CD4-positive, CD25-positive, alpha-beta regulatory T cell (primary cell): ENCODE data around the gene HDAC4. TPM values are rescaled to one million over a fixed set of nuclear protein-coding genes. Genes with fewer than 3 reads are reported as not detected.

Source experiments
- ATAC-seq, 2 donors: fragments of 150-1000 bp; cut with Tn5 transposase; one replicate each; pipeline ENCODE4 v1.10.0; 2021; ENCODE audit warnings: low read depth in 2 of 2, moderate number of reproducible peaks in 2 of 2, moderate library complexity in 1 of 2
- DNase-seq, 3 donors: peaks; one replicate each; pipeline versions ENCODE4 v3.0.0 to v3.0.0-alpha.2; 2012 to 2022; ENCODE audit warnings: mixed read lengths in 1 of 3
- H3K27ac ChIP-seq: one replicate; pipeline ENCODE4 v1.7.0; 2013; ENCODE audit warnings: mild to moderate bottlenecking, low read length; ENCODE audit not compliant: insufficient read depth, poor library complexity, severe bottlenecking
- H3K27me3 ChIP-seq: one replicate; pipeline ENCODE4 v1.7.0; 2013; ENCODE audit warnings: low read length; ENCODE audit not compliant: control insufficient read depth, insufficient read depth
- H3K36me3 ChIP-seq: one replicate; pipeline ENCODE4 v1.7.0; 2013; ENCODE audit warnings: mild to moderate bottlenecking, low read length, moderate library complexity; ENCODE audit not compliant: control insufficient read depth, insufficient read depth
- H3K4me1 ChIP-seq: 2 replicates; pipeline ENCODE4 v1.7.0; 2013; ENCODE audit warnings: mild to moderate bottlenecking, low read length; ENCODE audit not compliant: insufficient read depth, control insufficient read depth, poor library complexity, severe bottlenecking
- H3K4me3 ChIP-seq: one replicate; pipeline ENCODE4 v1.7.0; 2013; ENCODE audit warnings: low read depth, mild to moderate bottlenecking, low read length, moderate library complexity
- H3K9me3 ChIP-seq, 2 experiments: 1 replicate in 1 of 2; 2 replicates in 1 of 2; pipeline ENCODE4 v1.7.0; 2013; ENCODE audit warnings: low read length in 2 of 2, mild to moderate bottlenecking in 1 of 2, moderate library complexity in 1 of 2; ENCODE audit not compliant: control insufficient read depth in 2 of 2
- H3K27ac Mint-ChIP-seq, 3 donors: one replicate each; pipeline ENCODE4 v1.8.0; 2020 to 2022; ENCODE audit warnings: mild to moderate bottlenecking in 3 of 3, mixed read lengths in 3 of 3, moderate library complexity in 2 of 3
- H3K27me3 Mint-ChIP-seq: one replicate; pipeline ENCODE4 v1.8.0; 2022; ENCODE audit warnings: mild to moderate bottlenecking, mixed read lengths
- H3K36me3 Mint-ChIP-seq: one replicate; pipeline ENCODE4 v1.8.0; 2020; ENCODE audit warnings: mixed read lengths
- H3K4me1 Mint-ChIP-seq, 4 donors: one replicate each; pipeline ENCODE4 v1.8.0; 2020 to 2022; ENCODE audit warnings: mixed read lengths in 4 of 4, mild to moderate bottlenecking in 1 of 4
- H3K4me3 Mint-ChIP-seq, 4 donors: one replicate each; pipeline ENCODE4 v1.8.0; 2020 to 2022; ENCODE audit warnings: mild to moderate bottlenecking in 4 of 4, mixed read lengths in 4 of 4, moderate library complexity in 3 of 4
- H3K9me3 Mint-ChIP-seq, 7 donors: one replicate each; pipeline ENCODE4 v1.8.0; 2020 to 2022; ENCODE audit warnings: mixed read lengths in 7 of 7, mild to moderate bottlenecking in 3 of 7, moderate library complexity in 2 of 7
- polyA plus RNA-seq, 4 donors: library from polyadenylated mRNA; unstranded; fragments of 300-500 nt; fragmentation: Illumina TruSeq; gene quantifications; one replicate each; pipeline ENCODE4 v1.2.3, GENCODE V29; 2021
- total RNA-seq: library from RNA; stranded (reverse); gene quantifications from one replicate; pipeline ENCODE4 v1.2.3, GENCODE V29; 2022

HDAC4 gene
- total and polyA plus RNA-seq, 5 donors from 2014 or later: 6.5 to 118 (median 8.6) TPM

DNA sequence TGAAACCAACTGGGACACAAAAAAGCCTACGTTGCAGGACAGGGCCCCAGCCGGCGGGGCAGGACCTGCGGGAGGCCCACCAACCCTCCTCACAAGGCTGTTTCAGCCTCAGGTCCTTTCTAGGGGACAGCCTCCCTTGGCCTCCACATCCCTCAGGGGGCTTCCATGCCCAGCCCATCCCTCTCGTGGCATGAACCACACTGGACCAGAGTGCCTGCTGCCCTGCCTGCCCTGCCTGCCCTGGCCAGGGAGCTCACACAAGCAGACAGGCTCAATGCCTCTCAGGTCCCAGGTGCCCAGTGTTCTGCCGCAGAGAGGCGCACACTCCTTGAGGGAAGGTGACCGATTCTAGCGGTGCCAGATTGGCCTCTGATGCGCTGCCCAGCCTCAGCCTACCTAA lies 57.4 kb downstream of the HDAC4 start:
- H3K27me3 ChIP-seq: no peaks in the 10 kb centered on the region

DNA sequence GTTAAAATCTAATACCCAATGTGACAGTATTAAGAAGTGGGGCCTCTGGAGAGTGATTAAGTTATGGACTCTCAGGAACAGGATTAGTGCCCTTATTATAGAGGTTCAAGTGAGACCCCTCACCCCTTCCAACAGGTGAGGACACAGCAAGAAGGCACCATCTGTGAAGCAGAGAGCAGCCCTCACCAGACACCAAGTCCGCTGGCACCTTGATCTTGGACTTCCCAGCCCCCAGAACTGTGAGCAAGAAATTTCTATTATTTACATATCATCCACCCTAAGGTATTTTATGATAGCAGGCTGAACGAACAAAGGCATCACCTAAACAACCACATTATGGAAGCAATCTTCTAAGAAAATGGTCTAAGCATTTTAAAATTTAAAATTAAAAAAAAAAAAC lies 59.0 kb downstream of the HDAC4 start:
- Histone ChIP-seq H3K9me3 (no peaks in the 10 kb centered on the region), H3K27me3 (no peaks in the 10 kb centered on the region), H3K36me3 (no peaks in the 10 kb centered on the region), H3K4me1 (peaks cover 19% of the 10 kb centered on the region), H3K4me3 (no peak overlapping the region), H3K27ac (no peak overlapping the region)
- ATAC-seq (no peak), DNase-seq (no peak)
- H3K4me1 Mint-ChIP-seq: peaks cover 18 to 43% (median 36%) of the 10 kb centered on the region in 4 donors
- no peaks in the 10 kb centered on the region for H3K27me3 Mint-ChIP-seq
- H3K9me3 Mint-ChIP-seq: peaks cover 0 to 2% (median 0%) of the 10 kb centered on the region in 7 donors
- H3K36me3 Mint-ChIP-seq: peaks cover 28% of the 10 kb centered on the region
- H3K4me3 Mint-ChIP-seq: no peak overlapping the region
- H3K27ac Mint-ChIP-seq: peak overlapping the region in 1 of 3 donors; percentile 8

More for the DNA sequence above, 57.4 kb downstream of the HDAC4 start:
- H3K27me3 Mint-ChIP-seq: no peaks in the 10 kb centered on the region
- peaks cover 21% of the 10 kb centered on the region for H3K36me3 Mint-ChIP-seq
- Histone ChIP-seq H3K4me1 (peaks cover 19% of the 10 kb centered on the region), H3K9me3 (no peaks in the 10 kb centered on the region), H3K36me3 (no peaks in the 10 kb centered on the region), H3K27ac (no peak overlapping the region), H3K4me3 (no peak overlapping the region)
- peaks cover 0 to 2% (median 0%) of the 10 kb centered on the region in 7 donors for H3K9me3 Mint-ChIP-seq
- H3K27ac Mint-ChIP-seq: no peak overlapping the region
- peaks cover 18 to 34% (median 31%) of the 10 kb centered on the region in 4 donors for H3K4me1 Mint-ChIP-seq
- H3K4me3 Mint-ChIP-seq: no peak overlapping the region
- ATAC-seq: no peak
- DNase-seq: no peak

DNA sequence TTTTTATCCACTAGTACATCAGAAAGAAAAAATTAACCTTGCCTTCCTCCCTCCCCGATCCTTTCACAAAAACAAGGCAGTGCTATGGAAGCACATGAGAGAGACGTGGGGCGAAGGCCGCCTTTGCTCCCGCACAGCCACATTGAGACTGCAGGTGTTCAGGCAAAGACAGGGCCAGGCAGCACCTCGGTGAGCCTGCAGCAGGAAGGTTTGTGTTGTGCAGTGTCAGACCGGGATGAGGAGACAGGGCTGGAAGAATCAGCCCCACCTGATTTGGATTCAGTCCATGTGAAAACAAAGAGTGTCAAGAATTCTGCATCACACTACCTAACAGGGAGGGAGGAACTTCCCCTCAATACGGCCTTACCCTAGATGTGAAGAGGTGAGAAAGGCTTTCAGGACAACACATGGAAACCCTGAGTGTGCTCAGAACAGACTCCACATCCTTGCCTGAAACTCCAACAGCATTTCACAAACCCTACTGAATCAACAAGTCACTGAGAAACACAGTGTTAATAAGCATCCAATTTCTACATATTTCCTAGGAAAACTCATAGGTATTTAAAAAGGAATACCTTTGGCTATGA lies 59.6 kb downstream of the HDAC4 start:
- Histone ChIP-seq H3K4me3 (no peak overlapping the region), H3K9me3 (no peaks in the 10 kb centered on the region), H3K4me1 (peaks cover 16% of the 10 kb centered on the region), H3K27ac (no peak overlapping the region), H3K27me3 (no peaks in the 10 kb centered on the region), H3K36me3 (no peaks in the 10 kb centered on the region)
- no peak for ATAC-seq
- Mint-ChIP-seq H3K27me3 (no peaks in the 10 kb centered on the region), H3K4me1 (peaks cover 18 to 45% (median 38%) of the 10 kb centered on the region in 4 donors), H3K4me3 (no peak overlapping the region), H3K36me3 (peaks cover 34% of the 10 kb centered on the region), H3K9me3 (peaks cover 0 to 2% (median 0%) of the 10 kb centered on the region in 7 donors), H3K27ac (peak overlapping the region; percentile 8 to 83 (median 68))
- DNase-seq: no peak

DNA sequence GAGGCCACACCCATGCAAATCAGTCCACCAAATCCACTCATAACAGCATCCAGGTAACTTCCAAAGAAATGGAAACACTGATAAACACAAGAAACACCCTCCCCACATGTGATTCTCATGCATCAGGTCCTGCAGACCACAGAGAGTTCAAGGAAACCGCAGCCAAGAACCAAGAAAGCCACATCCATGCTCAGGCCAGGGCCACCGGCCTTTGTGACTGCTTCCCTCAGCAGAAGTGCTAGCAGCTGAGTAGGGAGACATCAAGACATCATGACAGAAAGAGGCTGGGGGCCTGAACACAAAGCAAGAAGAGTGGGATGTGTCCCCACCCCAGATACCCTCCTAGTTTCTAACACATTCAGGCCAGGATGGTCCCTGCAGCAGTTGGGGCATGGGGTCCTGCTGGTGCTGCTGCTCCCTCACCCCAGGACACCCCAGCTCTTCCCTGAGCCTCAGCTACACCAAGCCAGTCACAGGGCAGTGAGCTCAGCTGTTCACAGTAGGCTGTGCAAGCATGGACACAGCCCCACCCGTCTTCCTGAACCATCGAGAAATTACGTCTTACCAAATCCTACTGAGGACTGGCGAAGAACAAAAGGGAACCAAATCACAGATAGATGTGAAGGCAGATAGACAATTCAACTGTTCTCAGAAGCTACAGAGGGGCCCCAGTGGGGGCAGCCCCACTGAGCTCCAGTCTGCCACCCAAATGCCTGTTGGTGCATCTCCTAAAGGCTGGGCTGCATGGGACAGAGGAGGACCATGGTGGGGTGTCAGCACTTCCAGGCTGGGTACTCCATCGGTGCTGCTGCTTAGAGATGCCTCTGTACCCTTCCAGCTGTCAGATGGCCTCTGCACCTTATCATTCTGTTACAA lies 60.9 kb downstream of the HDAC4 start:
- Mint-ChIP-seq H3K36me3 (peaks cover 37% of the 10 kb centered on the region), H3K4me3 (peak overlapping the region in 1 of 4 donors; percentile 24), H3K9me3 (peaks cover 0 to 2% (median 0%) of the 10 kb centered on the region in 7 donors), H3K27me3 (no peaks in the 10 kb centered on the region), H3K4me1 (peaks cover 18 to 50% (median 43%) of the 10 kb centered on the region in 4 donors), H3K27ac (peak overlapping the region in 2 of 3 donors; percentile 30 to 31)
- DNase-seq: peak in 1 of 3 donors; percentile 28
- H3K4me1 ChIP-seq: peaks cover 12% of the 10 kb centered on the region
- no peaks in the 10 kb centered on the region for H3K36me3 ChIP-seq
- H3K27ac ChIP-seq: no peak overlapping the region
- no peaks in the 10 kb centered on the region for H3K9me3 ChIP-seq
- H3K27me3 ChIP-seq: no peaks in the 10 kb centered on the region
- no peak overlapping the region for H3K4me3 ChIP-seq
- ATAC-seq: no peak

DNA sequence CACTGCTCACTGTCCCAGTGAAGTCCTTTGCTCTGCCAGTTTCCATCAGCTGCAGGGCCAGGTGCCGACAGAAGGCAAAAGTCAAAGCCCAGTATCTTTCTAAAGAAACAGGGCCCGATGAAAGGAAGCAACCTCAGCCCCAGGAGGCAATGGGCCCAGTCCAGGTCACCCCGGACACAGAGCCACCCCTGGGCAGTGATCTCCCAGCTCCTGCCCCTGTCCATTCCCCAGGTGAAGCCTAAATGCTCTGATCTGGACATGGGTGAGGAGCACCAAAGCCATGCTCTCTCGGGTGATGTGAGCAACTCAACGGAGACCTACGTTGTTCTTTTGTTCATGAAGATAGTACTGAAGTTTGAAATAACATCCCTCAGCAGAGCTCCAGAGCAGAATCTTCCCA lies 61.6 kb downstream of the HDAC4 start:
- peak overlapping the region in 2 of 3 donors; percentile 30 to 44 for H3K27ac Mint-ChIP-seq
- no peak for DNase-seq
- H3K27me3 Mint-ChIP-seq: no peaks in the 10 kb centered on the region
- ATAC-seq: no peak
- no peak overlapping the region for H3K4me3 ChIP-seq
- no peaks in the 10 kb centered on the region for H3K36me3 ChIP-seq
- H3K27ac ChIP-seq: no peak overlapping the region
- H3K4me1 ChIP-seq: peaks cover 12% of the 10 kb centered on the region
- H3K9me3 ChIP-seq: no peaks in the 10 kb centered on the region
- no peak overlapping the region for H3K4me3 Mint-ChIP-seq
- peaks cover 0 to 2% (median 0%) of the 10 kb centered on the region in 7 donors for H3K9me3 Mint-ChIP-seq
- no peaks in the 10 kb centered on the region for H3K27me3 ChIP-seq
- peaks cover 18 to 50% (median 41%) of the 10 kb centered on the region in 4 donors for H3K4me1 Mint-ChIP-seq
- peaks cover 30% of the 10 kb centered on the region for H3K36me3 Mint-ChIP-seq

DNA sequence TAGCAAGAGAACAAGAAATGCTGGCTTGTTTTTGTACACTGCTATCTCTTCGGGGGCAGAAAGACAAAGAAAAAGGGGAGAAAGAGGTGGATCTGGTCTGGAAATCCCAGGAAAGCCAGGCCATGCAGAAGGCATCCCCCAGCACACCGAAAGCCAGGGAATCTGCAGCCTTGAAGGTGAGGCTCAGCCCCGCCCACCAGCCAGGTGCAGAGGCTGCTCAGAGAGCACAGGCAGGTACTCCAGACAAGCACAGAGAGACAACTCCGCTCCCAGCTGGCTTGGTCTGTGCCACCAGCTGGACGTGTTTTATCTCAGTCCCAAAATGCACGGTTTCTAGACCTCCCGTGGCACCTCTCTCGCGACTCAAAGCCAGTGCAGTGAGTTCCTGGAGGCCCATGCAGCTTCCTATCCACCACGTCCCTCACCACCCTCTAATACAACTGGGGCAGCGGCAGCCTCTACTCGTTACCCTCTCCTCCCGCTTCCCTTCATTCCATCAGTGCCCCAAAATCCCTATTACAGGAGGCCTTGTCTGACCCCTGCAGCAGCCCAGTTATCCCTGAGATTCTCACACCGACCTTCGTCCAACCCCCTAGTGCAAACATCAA lies 62.8 kb downstream of the HDAC4 start:
- no peak for ATAC-seq
- H3K36me3 Mint-ChIP-seq: peaks cover 25% of the 10 kb centered on the region
- no peaks in the 10 kb centered on the region for H3K27me3 Mint-ChIP-seq
- H3K4me1 Mint-ChIP-seq: peaks cover 18 to 50% (median 40%) of the 10 kb centered on the region in 4 donors
- peak overlapping the region in 1 of 3 donors; percentile 35 for H3K27ac Mint-ChIP-seq
- peak overlapping the region in 2 of 4 donors; percentile 18 to 74 for H3K4me3 Mint-ChIP-seq
- no peak for DNase-seq
- no peak overlapping the region for H3K27ac ChIP-seq
- H3K9me3 ChIP-seq: no peaks in the 10 kb centered on the region
- H3K36me3 ChIP-seq: no peaks in the 10 kb centered on the region
- H3K9me3 Mint-ChIP-seq: no peaks in the 10 kb centered on the region
- peaks cover 12% of the 10 kb centered on the region for H3K4me1 ChIP-seq
- no peaks in the 10 kb centered on the region for H3K27me3 ChIP-seq
- H3K4me3 ChIP-seq: no peak overlapping the region

DNA sequence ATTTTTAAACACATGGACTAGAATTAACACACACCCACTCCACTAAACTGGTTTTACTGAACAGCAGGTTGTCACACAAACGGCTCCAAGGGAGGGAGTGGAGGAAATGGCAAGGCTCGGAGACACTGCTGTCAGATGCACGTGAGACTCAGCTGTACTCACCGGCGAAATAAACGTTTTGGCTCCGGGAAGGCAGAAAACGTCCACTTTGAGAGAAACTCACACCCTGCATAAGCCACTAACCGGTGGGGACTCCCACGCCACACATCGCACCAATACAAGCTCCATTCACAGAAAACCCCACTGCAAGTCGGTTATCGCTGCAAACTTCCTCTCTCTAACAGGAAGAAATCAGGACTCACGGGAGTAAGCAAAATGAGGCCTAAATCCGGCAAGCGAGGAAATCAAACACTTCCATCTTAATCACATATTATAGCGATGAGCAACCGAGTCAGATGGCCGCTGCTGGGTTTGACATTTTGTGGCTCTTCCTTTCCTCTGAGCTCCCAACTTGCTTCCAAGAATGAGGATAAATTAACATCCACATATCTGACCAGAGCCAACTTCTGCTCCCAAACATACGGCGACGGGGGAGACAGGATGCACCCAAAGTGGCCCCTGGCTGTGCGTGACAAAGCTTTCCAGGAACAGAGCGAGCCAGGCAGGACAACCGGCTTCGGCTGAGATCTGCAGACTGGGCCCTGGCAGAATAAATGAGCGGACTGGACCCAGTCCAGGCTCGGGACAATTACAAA lies 63.5 kb downstream of the HDAC4 start:
- H3K4me3 ChIP-seq: no peak overlapping the region
- H3K4me3 Mint-ChIP-seq: peak overlapping the region in 1 of 4 donors; percentile 18
- H3K9me3 ChIP-seq: no peaks in the 10 kb centered on the region
- ATAC-seq: no peak
- no peaks in the 10 kb centered on the region for H3K36me3 ChIP-seq
- peaks cover 24% of the 10 kb centered on the region for H3K36me3 Mint-ChIP-seq
- peak overlapping the region in 2 of 3 donors; percentile 48 to 67 for H3K27ac Mint-ChIP-seq
- H3K27me3 ChIP-seq: no peaks in the 10 kb centered on the region
- H3K27me3 Mint-ChIP-seq: no peaks in the 10 kb centered on the region
- no peak overlapping the region for H3K27ac ChIP-seq
- no peak for DNase-seq
- peaks cover 12% of the 10 kb centered on the region for H3K4me1 ChIP-seq
- H3K4me1 Mint-ChIP-seq: peaks cover 16 to 50% (median 39%) of the 10 kb centered on the region in 4 donors
- no peaks in the 10 kb centered on the region for H3K9me3 Mint-ChIP-seq
